ENCODE data around the gene DLGAP1. TPM values are rescaled to one million over a fixed set of nuclear protein-coding genes. Genes with fewer than 3 reads are reported as not detected.

The DLGAP1 gene
- total RNA-seq, 4 donors from 2014 or later = 0.22 to 1.5 (median 0.56) TPM

DNA sequence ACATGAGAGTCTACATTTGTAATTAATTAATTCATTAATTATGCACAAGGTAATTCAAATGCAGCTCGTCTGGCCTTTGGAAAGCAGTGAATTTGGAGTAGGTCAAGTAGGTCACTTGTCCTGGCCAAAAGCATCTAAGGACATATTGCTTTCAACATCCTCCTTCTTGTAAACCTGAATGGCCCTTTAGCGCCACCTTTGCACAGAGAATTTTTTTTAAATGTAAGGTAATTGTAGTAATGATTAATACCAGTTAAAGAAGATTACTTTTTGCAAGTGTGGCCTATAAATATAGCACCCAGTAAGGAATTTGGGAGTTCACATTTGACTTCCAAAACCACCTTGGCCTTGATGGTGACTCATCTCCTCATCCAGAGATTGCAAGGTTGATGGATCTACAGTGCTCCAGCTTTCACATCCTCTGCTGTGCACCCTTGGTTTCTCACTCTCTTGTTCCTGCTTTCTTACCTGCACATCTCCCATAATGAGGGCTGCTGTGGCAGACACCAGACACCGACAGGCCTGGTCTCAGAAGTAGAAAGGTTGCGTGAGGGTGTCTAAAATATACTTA lies 523.5 kb downstream of the DLGAP1 start:
- Histone ChIP-seq H3K36me3 (no peaks in the 10 kb centered on the region), H3K27me3 (no peaks in the 10 kb centered on the region), H3K4me1 (no peaks in the 10 kb centered on the region), H3K27ac (no peak overlapping the region), H3K9me3 (no peaks in the 10 kb centered on the region), H3K4me3 (no peak overlapping the region)
- TF ChIP-seq POLR2A (IDR thresholded peaks at IDR 0.05) = no peak
- no peak for TF ChIP-seq CTCF (IDR thresholded peaks at IDR 0.05)
- no peak for TF ChIP-seq EP300 (IDR thresholded peaks at IDR 0.05)
- no peak for TF ChIP-seq POLR2AphosphoS5 (IDR thresholded peaks at IDR 0.05)
- no peak for ATAC-seq
- 88 to 93% methylated on average over 4 of the region's 4 CpGs for WGBS, 2 donors (ENCODE audit: low coverage in 1 of 2)

DNA sequence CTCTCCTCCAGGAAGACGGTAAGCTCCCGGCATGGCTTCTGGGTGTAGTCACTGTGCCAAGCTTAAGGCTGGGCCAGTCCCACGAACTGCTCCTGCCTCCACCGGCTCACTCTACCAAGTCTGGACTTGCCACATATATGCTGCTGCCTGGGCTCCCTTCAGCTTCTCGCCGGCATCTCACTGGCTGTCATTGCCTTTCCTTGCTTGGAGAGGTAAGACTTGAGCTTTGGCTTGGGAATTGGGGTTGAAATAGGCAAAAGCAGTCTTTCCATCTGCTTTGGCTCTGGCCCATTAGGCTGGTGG lies 524.1 kb downstream of the DLGAP1 start:
- Histone ChIP-seq H3K27me3 (no peaks in the 10 kb centered on the region), H3K4me3 (no peak overlapping the region), H3K36me3 (no peaks in the 10 kb centered on the region), H3K4me1 (no peaks in the 10 kb centered on the region), H3K9me3 (no peaks in the 10 kb centered on the region), H3K27ac (no peak overlapping the region)
- no peak for ATAC-seq
- TF ChIP-seq POLR2A (IDR thresholded peaks at IDR 0.05) (no peak), EP300 (IDR thresholded peaks at IDR 0.05) (no peak), CTCF (IDR thresholded peaks at IDR 0.05) (no peak)
- 79 to 100% methylated on average over 4 of the region's 6 CpGs for WGBS, 2 donors (ENCODE audit: low coverage in 1 of 2)

- Histone ChIP-seq H3K27ac (no peak overlapping the region), H3K4me1 (no peaks in the 10 kb centered on the region)
- WGBS, 2 donors (ENCODE audit: low coverage in 1 of 2) = 78 to 83% methylated on average over 4 of the region's 13 CpGs
These were observed 524.7 kb downstream of the DLGAP1 start for GRCh38 chr18:3930126-3931012.

DNA sequence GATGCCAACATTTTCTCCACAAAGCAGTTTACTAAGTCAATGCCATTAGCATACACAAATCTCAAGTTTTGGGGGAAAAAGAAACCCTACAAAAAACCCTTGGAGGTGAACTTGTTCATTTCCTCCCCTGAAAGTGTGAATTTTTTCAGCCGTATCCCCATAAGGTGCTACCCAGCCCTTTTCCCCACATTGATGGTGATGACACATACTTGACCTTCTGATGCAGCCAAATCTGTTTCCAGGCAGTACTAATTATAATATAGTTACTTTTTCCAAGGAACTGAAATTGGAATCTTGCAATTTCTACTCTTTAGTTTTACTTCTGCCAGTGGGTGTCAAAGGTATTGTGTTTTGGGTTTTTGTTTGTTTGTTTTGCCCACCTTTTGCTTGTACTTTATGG lies 530.7 kb downstream of the DLGAP1 start:
- Histone ChIP-seq H3K36me3 (no peaks in the 10 kb centered on the region), H3K27ac (no peak overlapping the region), H3K27me3 (no peaks in the 10 kb centered on the region), H3K9me3 (no peaks in the 10 kb centered on the region), H3K4me1 (no peaks in the 10 kb centered on the region), H3K4me3 (no peak overlapping the region)
- no peak for TF ChIP-seq POLR2AphosphoS5 (IDR thresholded peaks at IDR 0.05)
- no peak for TF ChIP-seq EP300 (IDR thresholded peaks at IDR 0.05)
- TF ChIP-seq CTCF (IDR thresholded peaks at IDR 0.05) = no peak
- no peak for TF ChIP-seq POLR2A (IDR thresholded peaks at IDR 0.05)
- ATAC-seq = no peak
- WGBS, 2 donors (ENCODE audit: low coverage in 1 of 2) = 36 to 83% methylated on average over 1 of the region's 1 CpG

More at GRCh38 chr18:3930126-3931012, 524.7 kb downstream of the DLGAP1 start:
- Histone ChIP-seq H3K9me3 (no peaks in the 10 kb centered on the region), H3K27me3 (no peaks in the 10 kb centered on the region), H3K4me3 (no peak overlapping the region), H3K36me3 (no peaks in the 10 kb centered on the region)
- ATAC-seq = no peak
- no peak for TF ChIP-seq POLR2A (IDR thresholded peaks at IDR 0.05)

DNA sequence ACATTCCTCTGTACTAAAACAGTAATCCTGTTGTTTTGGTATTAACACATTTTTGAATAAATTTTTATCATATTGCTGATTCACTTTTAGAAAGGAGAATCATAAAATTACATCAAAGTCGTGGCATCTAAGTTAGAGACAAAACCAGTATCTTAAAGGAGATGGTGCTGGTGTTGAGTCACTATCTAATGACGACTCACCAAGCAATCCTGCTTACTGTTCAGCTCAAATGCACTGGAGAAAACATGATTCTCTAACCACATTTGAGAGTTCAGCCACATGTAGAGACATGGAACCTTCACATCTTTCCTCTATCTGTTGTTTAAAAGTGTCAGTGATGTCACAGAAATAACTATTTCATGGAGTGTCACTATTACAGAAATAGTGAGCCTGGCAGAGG lies 531.4 kb downstream of the DLGAP1 start:
- 54 to 59% methylated on average over 2 of the region's 2 CpGs for WGBS, 2 donors (ENCODE audit: low coverage in 1 of 2)
- no peaks in the 10 kb centered on the region for H3K27me3 ChIP-seq
- no peak for TF ChIP-seq POLR2A (IDR thresholded peaks at IDR 0.05)
- no peak for TF ChIP-seq EP300 (IDR thresholded peaks at IDR 0.05)
- no peak for TF ChIP-seq CTCF (IDR thresholded peaks at IDR 0.05)
- TF ChIP-seq POLR2AphosphoS5 (IDR thresholded peaks at IDR 0.05) = no peak
- ATAC-seq = no peak
- H3K9me3 ChIP-seq = no peaks in the 10 kb centered on the region
- no peak overlapping the region for H3K4me3 ChIP-seq
- no peaks in the 10 kb centered on the region for H3K4me1 ChIP-seq
- H3K27ac ChIP-seq = no peak overlapping the region
- H3K36me3 ChIP-seq = no peaks in the 10 kb centered on the region

All from gastroesophageal sphincter (tissue), 4 donors.